ENCODE results near the gene TTC28. TPM values are rescaled to one million over a fixed set of nuclear protein-coding genes. Genes with fewer than 3 reads are reported as not detected.

The TTC28 gene
- total RNA-seq, 2 experiments from 2014 or later, result 1.6 to 1.9 TPM

DNA sequence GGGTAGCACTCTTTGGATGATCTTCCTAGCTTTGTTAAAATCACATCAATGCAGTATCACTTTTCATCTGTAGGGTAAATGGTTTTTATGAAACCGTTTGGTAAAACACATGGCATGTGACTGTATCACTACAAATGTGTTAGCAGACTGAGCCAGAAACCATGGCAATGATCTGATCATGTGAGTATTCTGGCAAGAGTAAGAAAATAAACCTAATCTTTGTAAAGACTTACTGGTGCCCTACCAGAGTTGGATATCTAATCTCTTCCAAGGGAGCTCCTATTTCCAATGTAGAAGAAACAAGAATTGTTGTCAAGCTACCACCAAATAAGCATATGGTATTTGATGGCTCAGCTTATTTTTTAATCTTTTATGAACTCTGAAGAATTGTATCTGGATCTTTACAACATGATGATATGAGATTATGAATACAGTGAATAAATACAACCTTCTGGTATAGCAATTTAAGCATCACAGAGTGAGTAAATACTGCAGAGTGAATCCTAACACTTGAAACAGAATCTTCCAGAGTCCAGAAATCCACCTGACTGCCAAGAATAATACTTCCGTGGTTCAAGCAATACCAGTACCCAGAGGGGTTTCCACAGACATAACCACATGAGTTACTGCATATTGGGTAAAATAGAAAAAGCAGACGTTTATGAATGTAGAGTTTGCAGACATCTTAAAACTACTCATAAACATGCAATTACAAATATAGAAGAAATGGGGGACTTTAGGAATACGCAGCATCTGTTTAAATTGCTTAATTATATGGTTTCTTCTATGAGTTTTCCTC lies 238.8 kb downstream of the TTC28 start:
- H3K27me3 Mint-ChIP-seq (ENCODE audit: low read depth), result peaks cover 2% of the 10 kb centered on the region
- intact Hi-C loops (cut with micrococcal nuclease), result loop anchor here (5.0 to 10.0 kb wide), 4 partner anchors 63 to 388 kb away; no protein-coding TSS in a partner anchor
- CTCF ChIA-PET, result interaction anchor here (0.6 to 1.7 kb wide), 8 partner anchors 9 to 588 kb away, joined by 3 to 6 read pairs (median 3); no protein-coding TSS in a partner anchor
- no peak overlapping the region for H3K4me3 Mint-ChIP-seq
- H3K4me1 Mint-ChIP-seq (ENCODE audit: low read depth), result peaks cover 23% of the 10 kb centered on the region
- no peaks in the 10 kb centered on the region for H3K36me3 Mint-ChIP-seq (ENCODE audit: low read depth)
- DNase-seq, result peak; percentile 6
- H3K9me3 Mint-ChIP-seq, result no peaks in the 10 kb centered on the region
- H3K27ac Mint-ChIP-seq, result no peak overlapping the region

DNA sequence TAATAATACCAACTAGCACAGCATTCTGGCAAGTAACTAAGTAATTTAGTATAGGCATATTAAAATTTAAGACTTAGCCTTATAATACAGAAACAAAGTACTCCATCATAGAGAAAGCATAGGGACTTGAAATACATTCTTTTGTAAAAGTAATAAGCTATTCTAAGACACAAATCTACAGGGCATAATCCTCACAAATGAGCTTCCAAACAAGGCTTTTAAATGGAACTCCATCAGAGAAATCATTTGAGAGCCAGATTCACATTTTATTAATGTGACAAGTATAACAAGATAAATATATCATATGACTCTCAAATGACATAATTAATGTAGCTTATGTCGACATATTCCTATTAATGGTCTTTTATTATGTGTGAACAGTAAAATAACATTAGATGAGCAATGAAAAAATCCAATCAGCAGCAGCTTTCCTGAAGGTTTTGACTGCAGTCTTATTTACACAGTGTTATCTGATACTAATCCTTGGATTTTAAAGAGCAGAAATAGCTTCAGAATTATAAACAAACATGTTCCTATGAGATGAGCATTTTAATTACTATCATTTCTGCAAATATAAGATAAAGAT lies 241.4 kb downstream of the TTC28 start:
- intact Hi-C loops (cut with micrococcal nuclease), result no loop called here
- DNase-seq, result no peak
- H3K27me3 Mint-ChIP-seq (ENCODE audit: low read depth), result no peaks in the 10 kb centered on the region
- no peaks in the 10 kb centered on the region for H3K9me3 Mint-ChIP-seq
- peaks cover 19% of the 10 kb centered on the region for H3K4me1 Mint-ChIP-seq (ENCODE audit: low read depth)
- H3K4me3 Mint-ChIP-seq, result no peak overlapping the region
- H3K27ac Mint-ChIP-seq, result no peak overlapping the region
- H3K36me3 Mint-ChIP-seq (ENCODE audit: low read depth), result no peaks in the 10 kb centered on the region
- CTCF ChIA-PET, result no interaction called here

DNA sequence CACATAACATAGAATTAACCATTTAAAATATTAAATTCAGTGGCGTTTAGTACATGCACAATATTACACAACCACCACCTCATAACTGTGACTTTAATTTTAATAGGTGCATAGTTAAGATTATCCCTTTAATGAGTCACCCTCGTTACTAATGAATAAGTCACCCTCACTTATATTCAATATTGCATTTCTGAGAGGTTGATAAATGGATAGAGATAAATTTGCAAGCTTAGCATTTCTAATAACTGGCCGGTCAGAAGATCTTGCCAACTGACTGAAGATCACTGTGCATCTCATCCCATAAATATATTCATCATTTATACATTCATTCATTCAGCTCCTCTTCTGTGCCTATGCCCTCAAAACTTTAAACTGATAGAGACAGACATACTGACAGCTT lies 243.7 kb downstream of the TTC28 start:
- H3K9me3 Mint-ChIP-seq, result no peaks in the 10 kb centered on the region
- CTCF ChIA-PET, result interaction anchor here (0.6 to 1.0 kb wide), 2 partner anchors 183 to 383 kb away, joined by 3 read pairs; no protein-coding TSS in a partner anchor
- DNase-seq, result no peak
- H3K4me3 Mint-ChIP-seq, result no peak overlapping the region
- no peaks in the 10 kb centered on the region for H3K36me3 Mint-ChIP-seq (ENCODE audit: low read depth)
- H3K4me1 Mint-ChIP-seq (ENCODE audit: low read depth), result peaks cover 8% of the 10 kb centered on the region
- H3K27me3 Mint-ChIP-seq (ENCODE audit: low read depth), result no peaks in the 10 kb centered on the region
- intact Hi-C loops (cut with micrococcal nuclease), result no loop called here
- H3K27ac Mint-ChIP-seq, result no peak overlapping the region

DNA sequence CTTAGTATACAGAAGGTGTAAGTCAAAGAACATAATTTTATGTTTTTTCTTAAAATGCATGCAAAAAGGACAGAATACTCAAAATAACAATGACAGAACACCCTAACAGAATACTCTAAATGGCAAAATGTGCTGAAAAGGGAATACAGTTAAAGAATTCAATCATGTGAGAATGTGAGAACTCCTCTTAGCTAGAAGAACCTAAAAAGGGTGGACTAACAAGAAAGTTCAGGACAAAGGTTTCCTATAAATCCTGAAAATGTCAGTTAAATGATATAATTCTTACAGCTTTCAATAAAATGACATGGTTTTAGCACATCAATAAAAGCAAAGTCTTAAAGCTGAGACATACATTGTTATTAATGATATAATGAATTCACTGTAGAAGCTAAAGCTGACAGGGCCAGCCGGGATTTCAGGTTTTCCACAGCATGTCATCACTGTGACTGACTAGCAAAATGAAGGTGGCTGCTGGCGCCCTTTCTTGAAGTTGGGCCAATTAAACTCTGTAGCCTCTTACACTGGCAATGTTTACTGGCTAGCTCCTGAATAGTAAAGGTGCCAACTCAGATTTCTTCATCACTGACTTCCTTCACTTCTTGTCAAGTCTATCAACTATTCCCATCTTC lies 244.4 kb downstream of the TTC28 start:
- H3K27me3 Mint-ChIP-seq (ENCODE audit: low read depth), result no peaks in the 10 kb centered on the region
- DNase-seq, result no peak
- H3K4me1 Mint-ChIP-seq (ENCODE audit: low read depth), result peaks cover under 1% of the 10 kb centered on the region
- CTCF ChIA-PET, result interaction anchor here (0.6 to 1.0 kb wide), 3 partner anchors 160 to 382 kb away, joined by 3 read pairs; no protein-coding TSS in a partner anchor
- no peaks in the 10 kb centered on the region for H3K9me3 Mint-ChIP-seq
- no peaks in the 10 kb centered on the region for H3K36me3 Mint-ChIP-seq (ENCODE audit: low read depth)
- H3K27ac Mint-ChIP-seq, result no peak overlapping the region
- no peak overlapping the region for H3K4me3 Mint-ChIP-seq
- intact Hi-C loops (cut with micrococcal nuclease), result no loop called here

DNA sequence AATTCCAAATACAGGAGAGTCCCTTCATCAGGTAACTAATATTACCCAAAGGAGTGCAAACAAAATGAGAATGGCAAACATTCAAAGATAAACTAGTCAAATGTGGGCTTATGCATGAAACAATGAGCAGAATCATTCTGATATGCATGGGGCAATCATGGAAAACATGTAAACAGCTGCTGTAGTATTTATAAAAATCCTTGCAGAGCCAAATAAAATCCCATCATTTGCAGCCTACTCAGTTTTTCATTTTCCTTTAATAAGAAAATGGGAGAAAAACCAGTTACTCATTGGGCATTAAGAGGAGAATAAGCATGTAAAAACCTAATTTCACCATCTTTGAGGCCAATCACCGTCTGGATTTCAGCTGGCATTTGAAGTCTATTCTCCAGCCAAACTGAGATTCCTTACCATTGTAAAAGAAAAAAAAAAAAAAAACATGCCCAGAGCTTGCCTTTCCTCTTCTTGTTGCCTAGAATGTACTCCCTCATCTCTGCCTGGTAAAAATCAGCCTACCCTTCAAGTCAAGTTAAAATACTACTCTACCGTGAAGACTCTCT lies 249.1 kb downstream of the TTC28 start:
- no peak overlapping the region for H3K4me3 Mint-ChIP-seq
- no peak overlapping the region for H3K27ac Mint-ChIP-seq
- CTCF ChIA-PET, result interaction anchor here (0.6 kb wide), 1 partner anchor 358 kb away, joined by 3 read pairs; no protein-coding TSS in a partner anchor
- no peaks in the 10 kb centered on the region for H3K27me3 Mint-ChIP-seq (ENCODE audit: low read depth)
- H3K9me3 Mint-ChIP-seq, result no peaks in the 10 kb centered on the region
- no peaks in the 10 kb centered on the region for H3K36me3 Mint-ChIP-seq (ENCODE audit: low read depth)
- intact Hi-C loops (cut with micrococcal nuclease), result no loop called here
- no peaks in the 10 kb centered on the region for H3K4me1 Mint-ChIP-seq (ENCODE audit: low read depth)
- DNase-seq, result no peak

DNA sequence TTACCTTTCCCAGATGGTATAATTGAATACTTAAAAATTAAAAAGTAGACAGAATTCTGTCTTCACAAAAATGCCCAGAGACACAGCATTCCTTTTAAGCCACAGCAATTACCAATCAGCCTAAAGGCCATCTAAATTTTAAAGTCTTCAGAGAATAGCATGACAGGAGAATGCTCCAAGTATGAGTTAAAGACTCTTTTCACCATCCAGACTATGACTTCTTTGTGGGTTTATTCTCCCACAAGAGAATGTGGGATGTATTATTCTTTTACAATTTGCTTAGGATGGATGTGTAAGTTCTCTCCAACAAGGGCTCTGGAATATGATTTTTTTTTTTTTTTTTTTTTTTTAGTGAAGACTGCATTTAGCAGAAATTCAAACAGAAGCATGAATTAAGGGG lies 249.9 kb downstream of the TTC28 start:
- intact Hi-C loops (cut with micrococcal nuclease), result no loop called here

GRCh38 chr22:28428271-28428670 lies 251.4 kb downstream of the TTC28 start:
- CTCF ChIA-PET, result interaction anchor here (1.6 kb wide), 1 partner anchor 14 kb away, joined by 3 read pairs; no protein-coding TSS in a partner anchor

More for the DNA sequence above, 249.9 kb downstream of the TTC28 start:
- Mint-ChIP-seq H3K36me3 (ENCODE audit: low read depth) (no peaks in the 10 kb centered on the region), H3K4me3 (no peak overlapping the region), H3K4me1 (ENCODE audit: low read depth) (no peaks in the 10 kb centered on the region), H3K9me3 (no peaks in the 10 kb centered on the region), H3K27ac (no peak overlapping the region), H3K27me3 (ENCODE audit: low read depth) (no peaks in the 10 kb centered on the region)
- CTCF ChIA-PET, result no interaction called here
- DNase-seq, result no peak

DNA sequence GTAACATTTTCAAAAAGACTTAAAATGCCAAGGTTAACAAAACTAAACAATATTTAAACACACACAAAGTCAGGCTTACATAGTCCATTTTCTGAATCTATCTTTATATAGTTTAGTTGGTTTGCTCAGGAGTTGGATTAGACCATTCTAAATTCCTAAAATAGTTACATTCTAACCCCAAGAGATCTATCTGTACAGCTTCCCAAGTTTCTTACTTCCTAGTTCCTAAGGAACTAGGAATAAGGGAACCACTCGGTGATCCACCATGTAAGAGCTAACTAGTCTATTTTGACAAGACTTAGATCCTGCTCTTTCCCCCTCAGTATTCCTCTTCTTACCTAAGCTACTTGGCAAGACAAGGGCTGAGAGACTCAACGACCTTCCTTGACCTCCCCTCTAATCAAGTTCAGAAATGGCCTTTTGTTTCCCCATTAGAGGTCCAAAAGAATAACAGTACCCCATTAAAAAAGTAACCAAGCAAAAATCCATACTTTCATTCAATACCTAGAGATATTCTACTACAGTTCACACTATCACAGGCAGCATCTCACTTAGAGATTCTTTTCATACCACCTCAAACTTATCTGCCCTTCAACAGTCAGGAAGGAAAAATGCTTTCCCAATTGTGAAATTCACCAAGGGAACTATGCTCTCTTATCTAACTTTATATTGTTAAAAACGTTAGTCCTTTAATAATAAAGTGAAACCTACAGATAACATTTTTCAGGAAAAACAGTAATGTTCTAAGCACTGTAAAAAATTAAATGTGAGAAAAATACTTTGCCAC lies 253.1 kb downstream of the TTC28 start:
- no peak overlapping the region for H3K27ac Mint-ChIP-seq
- CTCF ChIA-PET, result no interaction called here
- no peaks in the 10 kb centered on the region for H3K4me1 Mint-ChIP-seq (ENCODE audit: low read depth)
- H3K27me3 Mint-ChIP-seq (ENCODE audit: low read depth), result no peaks in the 10 kb centered on the region
- intact Hi-C loops (cut with micrococcal nuclease), result no loop called here
- H3K36me3 Mint-ChIP-seq (ENCODE audit: low read depth), result no peaks in the 10 kb centered on the region
- H3K4me3 Mint-ChIP-seq, result no peak overlapping the region
- no peaks in the 10 kb centered on the region for H3K9me3 Mint-ChIP-seq
- no peak for DNase-seq

More at GRCh38 chr22:28428271-28428670, 251.4 kb downstream of the TTC28 start:
- no peaks in the 10 kb centered on the region for H3K27me3 Mint-ChIP-seq (ENCODE audit: low read depth)
- no peak for DNase-seq
- H3K4me3 Mint-ChIP-seq, result no peak overlapping the region
- intact Hi-C loops (cut with micrococcal nuclease), result no loop called here
- H3K4me1 Mint-ChIP-seq (ENCODE audit: low read depth), result no peaks in the 10 kb centered on the region
- H3K36me3 Mint-ChIP-seq (ENCODE audit: low read depth), result no peaks in the 10 kb centered on the region
- H3K27ac Mint-ChIP-seq, result no peak overlapping the region
- no peaks in the 10 kb centered on the region for H3K9me3 Mint-ChIP-seq

DNA sequence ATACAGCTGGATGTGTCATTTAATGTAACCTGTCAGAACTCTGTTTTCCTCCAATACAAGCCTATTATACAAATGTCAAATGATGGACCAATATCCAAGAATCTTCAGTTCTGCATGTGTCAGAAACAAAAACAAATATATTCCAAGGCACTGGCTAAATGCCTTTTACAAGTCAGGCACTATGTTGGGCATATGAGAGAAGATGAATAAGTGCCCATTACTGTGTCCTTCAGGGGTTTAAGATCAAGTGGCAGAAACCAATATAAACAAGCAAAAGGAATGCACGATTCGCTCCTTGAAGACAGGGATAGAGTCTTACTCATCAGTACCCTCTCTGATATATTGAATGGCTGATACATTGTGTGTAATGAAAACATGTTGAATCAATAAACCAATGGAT lies 254.4 kb downstream of the TTC28 start:
- CTCF ChIA-PET, result no interaction called here
- Mint-ChIP-seq H3K4me1 (ENCODE audit: low read depth) (no peaks in the 10 kb centered on the region), H3K9me3 (no peaks in the 10 kb centered on the region), H3K36me3 (ENCODE audit: low read depth) (no peaks in the 10 kb centered on the region), H3K27me3 (ENCODE audit: low read depth) (no peaks in the 10 kb centered on the region), H3K4me3 (no peak overlapping the region), H3K27ac (no peak overlapping the region)
- DNase-seq, result no peak
- intact Hi-C loops (cut with micrococcal nuclease), result loop anchor here (1.0 kb wide), 1 partner anchor 23 kb away; no protein-coding TSS in a partner anchor

GRCh38 chr22:28424427-28425080 lies 255.1 kb downstream of the TTC28 start:
- CTCF ChIA-PET, result no interaction called here
- H3K27ac Mint-ChIP-seq, result no peak overlapping the region
- H3K4me1 Mint-ChIP-seq (ENCODE audit: low read depth), result no peaks in the 10 kb centered on the region

GRCh38 chr22:28419919-28420318 lies 259.7 kb downstream of the TTC28 start:
- Mint-ChIP-seq H3K9me3 (no peaks in the 10 kb centered on the region), H3K36me3 (ENCODE audit: low read depth) (no peaks in the 10 kb centered on the region), H3K4me3 (no peak overlapping the region), H3K27me3 (ENCODE audit: low read depth) (peaks cover 2% of the 10 kb centered on the region), H3K4me1 (ENCODE audit: low read depth) (no peaks in the 10 kb centered on the region), H3K27ac (no peak overlapping the region)
- no peak for DNase-seq
- intact Hi-C loops (cut with micrococcal nuclease), result no loop called here
- CTCF ChIA-PET, result no interaction called here

More at GRCh38 chr22:28424427-28425080, 255.1 kb downstream of the TTC28 start:
- no peak for DNase-seq
- Mint-ChIP-seq H3K36me3 (ENCODE audit: low read depth) (no peaks in the 10 kb centered on the region), H3K27me3 (ENCODE audit: low read depth) (no peaks in the 10 kb centered on the region), H3K9me3 (no peaks in the 10 kb centered on the region), H3K4me3 (no peak overlapping the region)
- intact Hi-C loops (cut with micrococcal nuclease), result loop anchor here (1.0 kb wide), 1 partner anchor 22 kb away; no protein-coding TSS in a partner anchor

Measured in activated naive CD4-positive, alpha-beta T cell treated with anti-CD3 and anti-CD28 coated beads for 36 hours (primary cell).